ENCODE results near the gene ASB9.

- TF ChIP-seq CTCF (conservative IDR thresholded peaks at IDR 0.05) (no peak), EZH2 (IDR thresholded peaks at IDR 0.05; ENCODE audit: low read depth) (no peak)
Observed at GRCh38 chrX:15311119-15311518, 41.2 kb upstream of the ASB9 start.

Data from PC-9 (cell line).